Testis (tissue), 3 donors: ENCODE results near the gene TEX22. TPM values are rescaled to one million over a fixed set of nuclear protein-coding genes. Genes with fewer than 3 reads are reported as not detected.

Experiments
- DNase-seq: peaks from one replicate; pipeline ENCODE4 v3.0.0-alpha.2; 2019
- H3K27ac ChIP-seq, 2 donors: fragments of 200-600 bp; sonication (generic); one replicate each; pipeline ENCODE4 v1.5.1; 2019
- H3K27me3 ChIP-seq: fragments of 200-600 bp; sonication (generic); one replicate; pipeline ENCODE4 v1.5.1; 2019
- H3K36me3 ChIP-seq: fragments of 200-600 bp; sonication (generic); one replicate; pipeline ENCODE4 v1.5.1; 2017; ENCODE audit warnings: low read depth; ENCODE audit errors: missing control alignments
- H3K4me1 ChIP-seq: fragments of 200-600 bp; sonication (generic); one replicate; pipeline ENCODE4 v1.5.1; 2019
- H3K4me3 ChIP-seq, 2 donors: fragments of 200-600 bp; sonication (generic); one replicate each; pipeline ENCODE4 v1.5.1; 2017 to 2019
- H3K9me3 ChIP-seq: fragments of 200-600 bp; sonication (generic); one replicate; pipeline ENCODE4 v1.5.1; 2017
- CTCF ChIP-seq, 3 experiments: fragments of 450-650 bp in 2 of 3; fragments of 200-600 bp in 1 of 3; sonication (generic) in 1 of 3; IDR thresholded peaks; one replicate each; pipeline ENCODE4 v1.5.1; 2016 to 2019; ENCODE audit warnings: antibody characterized with exemption in 3 of 3, mild to moderate bottlenecking in 2 of 3, moderate library complexity in 1 of 3
- POLR2A ChIP-seq: fragments of 450-650 bp; IDR thresholded peaks from one replicate; pipeline ENCODE4 v1.6.1; 2017; ENCODE audit warnings: antibody characterized with exemption, mild to moderate bottlenecking, moderate library complexity
- WGBS, 2 donors: methylation state at CpG; one replicate each; pipeline ENCODE4 v1.1.5; 2018; 5-methylcytosine and 5-hydroxymethylcytosine counted together
- intact Hi-C: fragments of 100-400 bp; cut with DNase I; formaldehyde crosslinking; loops from one replicate; pipeline ENCODE4 v1.15.1; 2023; ENCODE audit warnings: low total_unique reads
- polyA plus RNA-seq: library from polyadenylated mRNA; stranded (reverse); fragments of 350-450 nt; fragmentation: Illumina TruSeq; extraction: RNeasy Lipid Tissue Mini Kit (QIAGEN cat#74804); gene quantifications from one replicate; pipeline ENCODE4 v1.2.3, GENCODE V29; 2014; ENCODE audit warnings: low read depth, low replicate concordance; ENCODE audit not compliant: insufficient read depth
- total RNA-seq, 2 donors: library from RNA; depleted of rRNA; stranded (reverse); fragments of >200 nt; gene quantifications; one replicate each; pipeline ENCODE4 v1.2.3, GENCODE V29; 2016

Gene TEX22
- total and polyA plus RNA-seq, 3 donors from 2014 or later = 5.2 to 21.5 (median 6.6) TPM

GRCh38 chr14:105420974-105421674 is 22.8 kb downstream of the TEX22 start:
- TF ChIP-seq CTCF (IDR thresholded peaks at IDR 0.05) = no peak
- no peak for TF ChIP-seq POLR2A
- H3K27me3 ChIP-seq = no peaks in the 10 kb centered on the region
- peak overlapping the region; percentile 60 to 79 for H3K27ac ChIP-seq
- no peaks in the 10 kb centered on the region for H3K9me3 ChIP-seq
- WGBS, 2 donors = 24 to 33% methylated on average over 9 to 23 of the region's 23 CpGs
- peaks cover 33% of the 10 kb centered on the region for H3K4me1 ChIP-seq
- intact Hi-C loops = no loop called here
- DNase-seq = no peak
- H3K36me3 ChIP-seq = no peaks in the 10 kb centered on the region
- peak overlapping the region; percentile 77 to 78 for H3K4me3 ChIP-seq

DNA sequence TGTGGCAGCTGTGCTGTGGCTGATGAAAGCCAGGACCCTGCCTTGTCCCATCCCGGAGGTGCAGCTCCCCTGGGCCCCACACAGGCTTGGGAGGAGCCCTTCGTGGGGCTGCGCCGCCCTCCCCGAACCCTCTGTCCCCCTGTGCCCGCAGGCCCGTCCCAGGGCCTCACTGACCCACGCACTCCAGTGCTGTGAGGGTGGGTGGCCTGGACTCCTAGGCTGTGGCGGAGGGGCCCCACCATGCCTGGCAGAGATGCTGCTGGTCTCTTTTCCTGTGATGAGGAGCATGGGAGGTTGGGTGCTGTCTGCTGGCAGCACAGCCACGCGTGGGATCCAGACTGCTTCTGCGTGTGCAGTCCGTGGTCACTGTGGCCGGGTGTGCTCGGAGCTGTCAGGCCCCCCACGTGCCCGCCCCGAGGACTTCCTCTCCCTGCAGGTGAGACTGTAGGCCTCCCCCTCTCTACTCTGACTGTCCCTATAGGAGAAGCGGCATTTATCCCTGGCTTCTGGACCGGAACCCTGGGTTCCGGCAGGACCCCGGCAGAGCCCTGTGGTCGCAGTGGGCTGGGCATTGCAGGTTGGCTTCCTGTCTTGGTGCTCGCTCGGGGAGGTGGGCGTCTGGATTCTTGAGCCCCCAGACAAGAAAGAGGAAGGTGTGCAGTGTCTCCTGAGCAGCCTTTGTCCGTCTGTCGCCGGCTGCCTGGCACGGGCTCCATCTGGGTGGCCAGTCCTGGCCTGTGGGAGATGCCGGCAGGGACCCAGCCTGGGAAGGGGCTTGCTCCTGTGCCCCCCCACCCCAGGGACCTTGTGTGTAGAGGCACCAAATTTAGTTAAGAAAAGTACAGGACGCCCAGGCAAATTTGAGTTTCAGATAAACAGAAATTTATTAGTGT is 23.6 kb downstream of the TEX22 start:
- TF ChIP-seq CTCF (IDR thresholded peaks at IDR 0.05) (no peak), POLR2A (no peak)
- 56 to 58% methylated on average over 12 to 30 of the region's 32 CpGs for WGBS, 2 donors
- H3K9me3 ChIP-seq = no peaks in the 10 kb centered on the region
- no peak for DNase-seq
- H3K4me3 ChIP-seq = no peak overlapping the region
- H3K4me1 ChIP-seq = peaks cover 33% of the 10 kb centered on the region
- peak overlapping the region; percentile 24 to 60 for H3K27ac ChIP-seq
- no peaks in the 10 kb centered on the region for H3K36me3 ChIP-seq
- H3K27me3 ChIP-seq = no peaks in the 10 kb centered on the region
- intact Hi-C loops = no loop called here

DNA sequence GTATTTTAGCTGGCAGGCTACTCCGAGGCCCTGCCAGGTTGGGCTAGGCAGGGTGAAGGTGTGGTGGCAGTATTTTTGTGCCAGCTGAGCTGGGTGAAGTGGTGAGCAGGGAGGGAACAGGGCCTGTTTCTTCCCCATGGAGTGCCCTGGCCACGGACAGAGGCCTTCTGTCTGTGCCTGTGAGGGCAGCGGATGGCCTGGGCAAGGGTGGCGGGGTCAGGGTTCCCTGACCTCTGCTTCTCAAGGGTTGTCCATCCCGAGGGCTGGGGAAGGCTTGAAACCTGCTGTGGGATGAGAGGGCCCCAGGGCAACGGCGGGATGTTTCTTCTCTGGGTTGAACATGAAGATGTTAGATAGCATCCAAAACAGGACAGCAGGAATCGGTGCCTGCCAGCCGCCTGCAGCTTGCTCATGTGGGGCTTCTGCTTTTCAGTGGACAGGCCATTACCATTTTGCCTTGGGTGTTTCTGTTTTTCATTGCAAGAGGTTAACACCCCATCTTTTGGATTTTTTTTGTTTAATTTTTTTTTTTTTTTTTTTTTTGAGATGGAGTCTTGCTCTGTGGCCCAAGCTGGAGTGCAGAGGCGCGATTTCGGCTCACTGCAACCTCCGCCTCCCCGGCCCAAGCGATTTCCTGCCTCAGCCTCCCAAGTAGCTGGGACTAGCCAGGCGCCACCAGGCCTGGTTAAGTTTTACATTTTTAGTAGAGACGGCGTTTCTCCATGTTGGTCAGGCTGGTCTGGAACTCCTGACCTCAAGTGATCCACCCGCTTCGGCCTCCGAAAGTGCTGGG is 24.6 kb downstream of the TEX22 start:
- Histone ChIP-seq H3K4me1 (peaks cover 33% of the 10 kb centered on the region), H3K27ac (no peak overlapping the region), H3K4me3 (no peak overlapping the region), H3K9me3 (no peaks in the 10 kb centered on the region), H3K36me3 (no peaks in the 10 kb centered on the region), H3K27me3 (no peaks in the 10 kb centered on the region)
- 77 to 79% methylated on average over 21 of the region's 21 CpGs for WGBS, 2 donors
- intact Hi-C loops = no loop called here
- no peak for DNase-seq
- no peak for TF ChIP-seq POLR2A
- no peak for TF ChIP-seq CTCF (IDR thresholded peaks at IDR 0.05)

GRCh38 chr14:105423488-105424195 is 25.3 kb downstream of the TEX22 start:
- no peaks in the 10 kb centered on the region for H3K27me3 ChIP-seq
- no peak overlapping the region for H3K4me3 ChIP-seq
- H3K4me1 ChIP-seq = peaks cover 31% of the 10 kb centered on the region
- no peaks in the 10 kb centered on the region for H3K9me3 ChIP-seq
- TF ChIP-seq CTCF (IDR thresholded peaks at IDR 0.05) (no peak), POLR2A (no peak)
- 94 to 95% methylated on average over 20 to 21 of the region's 21 CpGs for WGBS, 2 donors
- DNase-seq = no peak
- H3K27ac ChIP-seq = no peak overlapping the region
- intact Hi-C loops = no loop called here
- H3K36me3 ChIP-seq = no peaks in the 10 kb centered on the region
